HG02885 (cell line): ENCODE results near the gene LRRC63.

Source experiments
- ATAC-seq: cut with Tn5 transposase; IDR thresholded peaks from one replicate; pipeline ENCODE4 v1.9.1; 2021; ENCODE audit warnings: mild to moderate bottlenecking; ENCODE audit not compliant: unreplicated experiment, poor library complexity

LRRC63 gene

DNA sequence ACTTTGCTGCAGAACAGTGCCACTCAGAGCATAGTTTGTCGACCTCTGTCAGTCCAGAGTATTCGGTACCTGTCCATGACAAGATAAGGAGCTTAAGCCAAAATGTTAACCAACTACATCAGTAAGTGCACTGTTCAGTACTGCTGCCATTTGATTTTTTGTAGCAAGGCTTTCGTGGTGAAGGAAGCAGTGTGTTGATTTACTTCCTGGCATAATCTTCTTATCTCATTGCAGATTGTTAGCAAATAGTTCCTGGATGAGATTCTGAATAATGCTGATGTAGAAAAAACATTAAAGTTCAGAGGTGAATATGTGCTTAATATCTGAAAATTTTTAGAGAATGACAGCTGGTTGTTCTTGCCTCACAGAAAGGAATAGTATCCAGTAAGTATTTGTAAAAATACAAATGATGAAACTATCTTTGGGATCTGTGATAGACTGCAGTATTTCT lies 85.7 kb downstream of the LRRC63 start:
- ATAC-seq = no peak

DNA sequence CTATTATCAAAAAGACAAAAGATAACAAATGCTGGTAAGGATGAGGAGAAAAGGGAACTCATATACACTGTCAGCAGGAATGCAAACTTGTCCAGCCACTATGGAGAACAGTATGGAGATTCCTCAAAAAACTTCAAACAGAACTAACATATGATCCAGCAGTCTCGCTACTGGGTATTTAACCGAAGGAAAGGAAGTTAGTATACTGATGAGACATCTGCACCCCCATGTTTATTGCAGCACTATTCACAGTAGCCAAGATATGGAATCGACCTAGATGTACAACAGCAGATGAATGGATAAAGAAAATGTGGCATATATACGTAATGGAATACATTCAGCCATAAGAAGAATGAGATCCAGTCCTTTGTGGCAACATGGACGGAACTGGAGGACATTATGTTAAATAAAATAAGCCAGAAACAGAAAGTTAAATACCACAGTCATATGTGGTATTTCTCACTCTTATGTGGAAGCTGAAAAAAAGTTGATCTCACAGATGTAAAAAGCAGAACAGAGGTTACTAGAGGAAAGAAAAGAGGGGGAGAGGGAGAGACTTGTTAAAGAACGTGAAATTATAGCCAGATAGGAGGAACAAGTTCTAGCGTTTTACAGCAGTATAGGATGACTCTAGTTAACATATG lies 92.1 kb downstream of the LRRC63 start:
- no peak for ATAC-seq

DNA sequence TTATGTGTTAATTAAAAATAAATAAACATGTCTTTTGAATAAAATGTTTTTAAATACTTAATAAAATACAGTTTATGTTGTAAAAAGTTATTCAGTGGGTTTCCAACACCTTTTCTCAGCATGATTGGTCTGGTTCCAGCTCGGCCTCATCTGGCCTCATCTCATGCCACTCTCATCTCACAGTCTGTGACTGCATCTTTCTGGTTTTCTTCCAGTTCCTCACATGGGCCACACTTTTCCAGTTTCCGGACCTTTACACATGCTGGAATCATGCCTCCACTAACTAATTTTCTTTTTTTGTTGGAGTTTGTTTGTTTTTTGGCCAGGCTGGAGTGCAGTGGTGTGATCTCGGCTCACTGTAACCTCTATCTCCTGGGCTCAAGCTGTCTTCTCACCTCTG lies 92.8 kb downstream of the LRRC63 start:
- no peak for ATAC-seq

DNA sequence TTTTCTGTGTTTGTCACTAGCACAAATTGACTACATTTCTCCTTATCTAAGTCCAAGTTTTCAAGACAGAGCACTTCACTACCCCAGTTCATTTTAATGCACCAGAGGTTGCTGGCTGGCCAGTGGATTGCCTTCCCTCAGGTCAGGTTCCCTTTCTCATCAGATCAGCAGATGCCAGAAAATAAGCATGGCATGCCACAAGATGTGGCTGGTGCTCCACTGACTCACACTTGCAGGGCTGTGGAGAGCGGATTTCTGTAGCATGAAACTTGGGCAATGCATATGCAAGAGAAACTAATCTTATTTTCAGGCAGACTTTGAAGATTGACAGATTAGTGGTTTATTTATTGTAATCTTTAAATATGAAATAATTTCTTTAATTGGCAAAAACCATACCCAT lies 95.8 kb downstream of the LRRC63 start:
- ATAC-seq = no peak

DNA sequence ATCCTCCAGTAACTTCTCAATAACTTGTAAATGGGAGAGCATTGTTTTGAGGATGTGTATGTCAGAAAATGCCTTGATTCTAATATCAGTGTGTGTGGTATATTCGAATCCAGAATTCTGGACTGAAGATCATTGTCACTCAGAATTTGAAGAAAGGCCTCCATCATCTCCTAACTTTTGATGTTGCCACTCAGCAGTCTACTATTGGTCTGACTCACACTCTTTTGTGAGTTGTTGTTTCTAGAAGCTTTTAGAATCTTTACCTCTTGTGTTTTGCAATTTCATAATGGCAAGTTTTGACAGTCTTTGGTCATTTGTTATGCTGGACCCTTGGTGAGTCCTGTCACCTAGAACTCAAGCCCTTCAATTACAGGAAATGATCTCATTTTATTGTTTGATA lies 98.3 kb downstream of the LRRC63 start:
- ATAC-seq = no peak

DNA sequence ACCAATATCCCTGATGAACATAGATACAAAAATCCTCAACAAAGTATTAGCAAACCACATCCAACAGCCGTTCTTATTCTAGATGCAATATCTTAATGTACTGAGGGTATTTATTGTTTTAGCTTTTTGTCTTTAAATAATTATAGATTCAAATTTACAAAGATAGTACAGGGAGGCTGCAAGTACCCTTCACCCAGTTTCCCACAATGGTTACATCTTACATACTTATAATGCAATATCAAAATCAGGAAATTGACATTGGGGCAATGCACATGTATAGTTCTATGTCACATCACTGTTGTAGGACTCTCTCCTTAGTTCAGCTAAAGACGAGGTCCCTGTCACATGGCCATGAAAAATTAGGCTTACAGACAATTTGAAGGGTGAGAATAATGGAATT lies 99.5 kb downstream of the LRRC63 start:
- no peak for ATAC-seq

DNA sequence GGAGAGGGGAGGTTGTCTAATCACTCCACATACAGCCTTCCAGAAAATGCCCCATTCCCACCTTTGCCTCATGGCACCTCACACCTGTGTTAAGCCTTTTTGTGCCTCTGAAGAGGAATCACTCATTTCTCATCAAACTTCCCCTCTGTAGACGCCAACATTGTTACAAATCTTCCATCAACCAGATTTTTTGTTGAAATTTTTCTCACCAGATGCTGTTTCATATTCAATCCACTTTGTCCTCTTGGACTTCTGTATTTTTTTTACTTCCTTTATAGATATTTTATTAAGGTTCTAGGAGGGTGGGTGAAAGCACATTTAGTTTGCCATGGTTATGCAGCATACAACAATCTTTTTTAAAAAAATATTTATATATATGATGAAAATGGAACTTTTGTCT lies 101.3 kb downstream of the LRRC63 start:
- no peak for ATAC-seq

DNA sequence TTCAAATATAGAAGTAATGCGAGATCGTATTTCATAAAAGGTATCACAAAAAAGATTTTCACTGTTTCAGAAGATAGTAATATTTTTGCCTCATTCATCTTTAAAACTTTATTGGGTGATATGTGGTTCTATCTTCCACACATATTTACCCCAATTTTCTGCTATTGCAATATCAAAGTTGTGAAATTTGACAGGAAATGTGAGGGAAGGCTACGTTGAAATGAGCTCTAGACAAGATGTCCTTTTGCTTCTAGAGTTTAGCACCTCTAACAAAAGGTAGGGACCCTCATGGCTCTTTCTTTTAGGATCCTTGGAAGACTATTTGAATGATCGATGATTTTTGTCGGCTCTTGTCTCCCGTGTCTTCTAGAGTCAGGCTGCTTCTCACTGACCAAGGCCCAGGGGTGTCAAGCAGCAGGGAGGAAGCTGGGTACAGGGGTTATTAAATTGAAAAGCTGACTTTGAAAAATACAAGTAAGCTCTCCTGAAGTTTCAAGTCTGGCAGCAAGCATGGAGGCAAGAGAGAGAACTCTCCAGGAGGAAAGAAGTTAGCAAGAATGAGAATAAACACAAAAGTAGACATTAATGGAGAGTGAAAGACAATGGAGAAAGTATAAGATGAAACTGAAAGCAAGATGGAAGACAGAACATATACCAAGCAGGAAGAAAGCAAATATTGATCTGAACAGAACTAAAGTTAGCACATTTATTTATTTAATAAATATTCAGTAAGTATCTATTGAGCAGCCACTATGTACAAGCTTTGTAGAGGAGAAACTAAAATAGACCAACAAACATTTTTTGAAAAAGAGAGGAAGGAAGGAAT lies 101.9 kb downstream of the LRRC63 start:
- ATAC-seq = no peak

DNA sequence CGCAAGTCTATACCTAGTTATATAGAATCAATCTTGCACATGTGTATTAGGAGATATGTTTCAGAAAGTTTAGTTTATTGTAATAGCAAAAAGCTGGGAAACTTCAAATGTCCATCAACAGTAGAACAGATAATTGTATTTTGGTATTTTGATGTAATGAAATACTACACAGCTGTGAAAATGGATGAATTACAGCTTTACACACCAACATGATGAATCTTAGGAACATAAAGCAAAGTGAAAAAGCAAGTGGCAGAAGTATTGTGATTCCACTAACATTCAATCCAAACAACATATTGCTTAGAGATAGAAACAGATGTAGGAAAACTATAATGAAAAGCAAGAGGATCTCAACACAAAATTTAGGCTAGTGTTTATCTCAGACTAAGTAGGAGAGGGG lies 102.9 kb downstream of the LRRC63 start:
- ATAC-seq = no peak

DNA sequence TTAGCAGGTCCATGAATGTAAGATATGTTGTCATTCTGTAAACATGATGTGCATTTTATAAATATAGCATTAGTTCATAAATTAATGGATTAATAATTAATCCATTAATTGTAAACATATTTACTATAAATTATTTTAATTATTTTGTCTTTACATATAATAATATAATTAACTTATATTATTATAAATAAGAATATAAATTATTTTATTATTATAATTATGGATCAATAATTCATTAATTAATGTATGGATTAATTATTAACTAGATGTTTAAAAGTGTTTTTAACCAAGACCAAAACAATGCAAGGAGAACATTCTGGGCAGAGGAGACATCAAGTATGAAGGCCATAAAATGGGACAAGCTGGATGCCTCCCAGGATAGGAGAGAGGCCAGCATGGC lies 103.3 kb downstream of the LRRC63 start:
- no peak for ATAC-seq

DNA sequence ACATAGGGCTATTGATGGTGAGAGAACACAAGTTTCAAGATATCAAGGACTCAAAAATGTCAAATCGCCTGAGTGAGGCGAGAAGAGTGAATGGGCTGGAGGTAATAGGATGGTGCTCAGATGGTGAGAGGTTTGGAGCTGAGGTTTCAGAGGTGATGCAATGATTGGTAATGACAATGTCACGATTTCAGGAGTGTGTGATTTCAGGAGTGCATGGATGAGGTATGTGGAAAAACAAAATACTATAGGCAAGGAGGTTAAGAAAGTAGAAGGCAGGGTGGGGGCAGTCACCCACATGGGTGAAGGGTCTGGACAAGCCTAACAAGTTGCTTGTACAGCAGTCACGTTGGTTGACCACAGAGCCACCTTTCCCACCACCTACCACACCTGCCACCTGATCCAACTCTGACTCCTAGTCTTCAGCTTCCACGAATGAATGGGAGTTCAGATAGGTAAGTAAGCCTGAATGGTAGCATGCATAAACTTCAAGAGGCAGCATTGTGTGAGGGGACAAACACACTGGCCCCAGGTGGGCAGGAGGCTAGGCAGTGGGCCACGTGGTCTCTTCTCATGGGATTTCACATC lies 103.9 kb downstream of the LRRC63 start:
- no peak for ATAC-seq

DNA sequence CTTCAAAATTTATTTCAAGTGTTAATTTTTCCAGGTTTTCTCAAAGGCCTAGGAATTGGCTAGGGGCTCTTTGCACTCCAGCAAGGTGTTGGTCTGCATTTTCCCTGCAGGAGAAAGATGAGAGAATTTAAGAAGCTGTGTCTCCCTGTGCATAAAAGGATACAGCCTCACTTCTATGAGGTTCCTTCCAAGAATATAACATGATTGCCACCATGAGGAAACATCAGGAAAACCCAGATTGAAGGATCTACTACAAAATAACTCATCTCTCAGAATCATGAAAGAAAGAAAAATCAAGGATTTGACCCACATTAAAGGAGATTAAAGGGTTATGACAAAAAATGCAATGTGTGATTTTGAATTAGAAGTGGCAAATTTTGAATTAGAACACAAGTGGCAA lies 105.4 kb downstream of the LRRC63 start:
- no peak for ATAC-seq

DNA sequence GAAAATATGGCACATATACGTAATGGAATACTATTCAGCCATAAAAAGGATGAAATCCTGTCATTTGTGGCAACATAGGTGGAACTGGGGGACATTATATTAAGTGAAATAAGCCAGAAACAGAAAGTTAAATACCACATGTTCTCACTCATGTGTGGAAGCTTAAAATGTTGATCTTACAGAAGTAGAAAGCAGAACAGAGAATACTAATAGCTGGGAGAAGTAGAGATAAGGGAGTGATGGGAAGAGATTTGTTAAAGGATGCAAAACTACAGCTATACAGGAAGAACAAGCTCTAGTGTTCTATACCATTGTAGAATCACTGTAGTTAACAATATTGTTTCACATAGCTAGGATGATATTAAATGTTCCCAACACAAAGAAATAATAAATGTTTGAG lies 107.3 kb downstream of the LRRC63 start:
- ATAC-seq = no peak

DNA sequence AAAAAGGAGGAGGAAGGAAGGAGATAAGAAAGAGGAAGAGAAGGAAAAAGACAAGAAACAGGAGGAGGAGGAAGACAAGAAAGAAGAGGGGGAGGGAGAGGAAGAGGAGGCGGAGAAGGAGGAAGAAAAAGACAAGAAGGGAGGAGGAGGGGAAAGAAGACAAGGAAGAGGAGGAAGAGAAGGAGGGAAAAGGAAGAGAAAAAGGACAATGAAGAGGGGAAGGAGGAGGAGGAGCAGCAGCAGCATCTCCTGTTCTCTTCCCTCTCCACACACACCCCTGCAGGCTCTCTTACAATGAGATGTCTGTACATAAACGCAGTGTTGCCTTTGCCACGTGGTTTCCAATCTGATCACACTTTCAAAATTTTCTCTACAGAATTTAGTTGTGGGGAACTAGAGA lies 108.7 kb downstream of the LRRC63 start:
- ATAC-seq = no peak

DNA sequence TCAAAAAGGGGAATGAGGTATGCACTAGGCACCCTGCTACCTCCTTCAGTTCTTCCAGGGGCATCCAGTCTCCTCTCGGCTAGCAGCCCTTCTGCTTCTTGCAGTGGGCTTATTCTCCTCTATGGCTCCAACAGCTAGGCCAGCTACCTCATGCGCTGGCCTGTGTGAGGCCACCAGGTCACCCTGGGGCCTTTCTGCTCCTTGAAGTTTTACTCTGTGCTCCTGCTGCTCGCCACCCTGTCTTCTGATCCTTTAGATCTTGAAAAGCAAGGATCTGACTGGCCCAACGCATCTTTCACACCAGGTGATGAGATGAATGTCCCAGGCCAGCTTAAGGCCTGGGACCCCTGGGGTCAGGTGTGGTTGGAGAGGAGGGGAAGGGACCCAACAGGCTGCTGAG lies 109.1 kb downstream of the LRRC63 start:
- no peak for ATAC-seq

DNA sequence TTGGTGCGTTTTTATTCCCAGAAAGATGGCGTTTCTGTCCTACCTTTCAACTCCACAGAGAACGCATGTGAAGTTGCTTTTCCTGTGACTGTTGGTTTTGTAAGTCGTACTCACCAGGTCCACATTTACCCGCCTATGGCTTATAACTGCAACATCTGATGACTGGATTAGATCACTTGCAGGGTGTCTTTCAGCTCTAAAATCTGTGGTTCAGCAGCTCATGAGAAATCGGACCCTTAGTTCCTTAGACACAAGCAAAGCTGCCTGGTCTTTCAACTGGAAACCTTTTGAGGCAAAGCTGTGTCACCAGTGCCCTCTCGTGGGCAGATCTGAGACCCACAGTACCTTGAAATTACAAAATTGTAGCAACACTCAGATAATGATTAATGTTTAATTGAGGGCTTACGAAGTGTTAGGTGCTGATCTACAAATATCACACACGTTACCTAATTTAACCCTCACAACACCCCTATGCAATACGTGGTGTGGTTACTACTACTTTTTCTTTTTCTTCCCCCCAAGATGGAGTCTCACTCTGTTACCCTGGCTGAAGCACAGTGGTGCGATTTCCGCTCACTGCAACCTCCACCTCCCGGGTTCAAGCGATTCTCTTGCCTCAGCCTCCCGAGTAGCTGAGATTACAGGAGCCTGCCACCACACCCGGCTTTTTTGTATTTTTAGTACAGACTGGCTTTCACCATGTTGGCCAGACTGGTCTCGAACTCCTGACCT lies 109.9 kb downstream of the LRRC63 start:
- ATAC-seq = no peak

DNA sequence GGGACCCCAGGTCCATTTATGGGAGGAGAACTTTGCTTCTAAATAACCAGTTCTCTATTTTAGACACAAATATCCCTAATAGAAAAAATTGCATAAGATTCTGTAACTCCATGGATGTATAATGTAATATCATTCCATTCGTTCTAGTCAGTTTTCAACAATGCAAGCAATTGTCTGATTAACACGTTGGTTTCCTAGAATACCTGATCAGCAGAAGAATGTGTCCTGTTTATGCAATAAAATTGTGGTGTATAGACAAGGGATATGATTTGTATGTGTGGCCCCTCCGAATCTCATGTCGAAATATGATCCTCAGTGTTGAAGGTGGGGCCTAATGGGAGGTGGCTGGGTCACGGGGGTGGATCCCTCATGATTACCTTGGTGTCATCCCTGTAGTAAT lies 113.2 kb downstream of the LRRC63 start:
- no peak for ATAC-seq
